A673 (cell line): ENCODE data around the gene HNRNPM. TPM values are rescaled to one million over a fixed set of nuclear protein-coding genes. Genes with fewer than 3 reads are reported as not detected.

Source experiments
- BruUV-seq: library from RNA; stranded (reverse); fragments of 400-500 nt; replicated peaks from 2 replicates; lab custom pipeline; 2021; lab: Mats Ljungman, UMichigan
- CTCF ChIA-PET: fragments of 300-600 bp; sonication (Branson Sonifier 250); formaldehyde crosslinking; loops from one replicate; lab custom pipeline; 2022; ENCODE audit warnings: antibody characterized with exemption; lab: Charles Lee
- POLR2A ChIA-PET: fragments of 300-600 bp; sonication (Branson Sonifier 250); formaldehyde crosslinking; loops from one replicate; lab custom pipeline; 2022; ENCODE audit warnings: antibody characterized with exemption; ENCODE audit not compliant: low non-redundant PET; lab: Charles Lee
- DNase-seq: peaks from one replicate; pipeline ENCODE4 v3.0.0-alpha.2; 2015; ENCODE audit warnings: low spot score
- H3K27ac ChIP-seq: fragments of 200-600 bp; sonication (generic); 2 replicates; pipeline ENCODE4 v1.5.1; 2016; ENCODE audit warnings: mixed run types, low read depth, mild to moderate bottlenecking, mixed read lengths, antibody characterized with exemption, low read length; ENCODE audit not compliant: poor library complexity, severe bottlenecking
- H3K27me3 ChIP-seq: fragments of 200-600 bp; sonication (generic); replicated peaks from 2 replicates; pipeline ENCODE4 v1.6.1; 2017; ENCODE audit warnings: mixed run types, low read depth, mild to moderate bottlenecking, mixed read lengths, antibody characterized with exemption, low read length; ENCODE audit not compliant: insufficient read depth, poor library complexity
- H3K36me3 ChIP-seq: fragments of 200-600 bp; sonication (generic); 2 replicates; pipeline ENCODE4 v1.6.1; 2016; ENCODE audit warnings: mixed run types, mild to moderate bottlenecking, mixed read lengths, antibody characterized with exemption, low read length; ENCODE audit not compliant: insufficient read depth, poor library complexity, severe bottlenecking
- H3K4me1 ChIP-seq: fragments of 200-600 bp; sonication (generic); 2 replicates; pipeline ENCODE4 v1.6.1; 2017; ENCODE audit warnings: mixed run types, mild to moderate bottlenecking, mixed read lengths, antibody characterized with exemption, low read length; ENCODE audit not compliant: insufficient read depth, poor library complexity, severe bottlenecking
- H3K4me3 ChIP-seq: fragments of 200-600 bp; sonication (generic); 2 replicates; pipeline ENCODE4 v1.5.1; 2016; ENCODE audit warnings: low read depth, mixed run types, mild to moderate bottlenecking, mixed read lengths, low read length; ENCODE audit not compliant: poor library complexity, severe bottlenecking
- H3K9me3 ChIP-seq: fragments of 200-600 bp; sonication (generic); 2 replicates; pipeline ENCODE4 v1.6.1; 2016; ENCODE audit warnings: mixed run types, low read depth, mild to moderate bottlenecking, mixed read lengths, antibody characterized with exemption, low read length; ENCODE audit not compliant: poor library complexity, severe bottlenecking
- EZH2 ChIP-seq: fragments of 200-600 bp; sonication (generic); IDR thresholded peaks from 2 replicates; pipeline ENCODE4 v1.6.1; 2017; ENCODE audit warnings: borderline replicate concordance, low read depth, mild to moderate bottlenecking, mixed read lengths, antibody characterized with exemption, low read length; ENCODE audit not compliant: poor library complexity, severe bottlenecking
- intact Hi-C: fragments of 100-400 bp; cut with micrococcal nuclease; formaldehyde crosslinking; loops from one replicate; pipeline ENCODE4 v1.10.0; 2022; ENCODE audit not compliant: unreplicated experiment
- total RNA-seq: library from RNA; stranded (reverse); gene quantifications from 2 replicates; pipeline ENCODE4 v1.2.3, GENCODE V29; 2021
- TF ChIP-seq, protein P1 (sequence below): fragments of 300-800, 200-600 bp; sonication (generic); conservative IDR thresholded peaks from 2 replicates; pipeline ENCODE4 v1.5.1; 2017; ENCODE audit warnings: low read depth, mild to moderate bottlenecking, antibody characterized with exemption, low read length, moderate library complexity, mixed read lengths

HNRNPM gene
- total RNA-seq, 1 experiment from 2014 or later = 436 TPM

DNA sequence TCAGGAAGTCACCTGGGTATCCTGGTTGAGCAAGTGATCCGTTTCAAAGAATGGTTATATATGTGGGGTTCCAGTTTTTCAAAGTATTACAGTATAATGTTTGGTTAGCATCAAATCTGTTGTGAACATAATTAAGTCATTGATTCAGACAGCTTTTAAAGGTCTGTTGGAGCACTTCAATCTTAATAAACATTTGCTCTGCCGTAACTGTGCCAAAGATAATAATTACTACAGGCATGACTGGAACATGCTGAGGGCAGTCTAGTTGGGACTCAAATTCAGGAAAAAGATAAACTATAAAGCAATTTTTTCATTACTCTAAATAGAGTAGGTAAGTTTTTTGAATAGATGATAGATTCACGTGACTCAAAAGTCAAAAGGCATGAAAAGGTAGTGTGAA, 23.3 kb downstream of the HNRNPM start:
- Histone ChIP-seq H3K4me1 (no peaks in the 10 kb centered on the region), H3K9me3 (no peaks in the 10 kb centered on the region), H3K27ac (no peak overlapping the region), H3K4me3 (no peak overlapping the region), H3K27me3 (no peaks in the 10 kb centered on the region), H3K36me3 (peaks cover 98% of the 10 kb centered on the region)
- no TSS peak for BruUV-seq
- intact Hi-C loops = no loop called here
- CTCF ChIA-PET = no interaction called here
- POLR2A ChIA-PET = no interaction called here
- DNase-seq = no peak
- TF ChIP-seq, protein P1, sequence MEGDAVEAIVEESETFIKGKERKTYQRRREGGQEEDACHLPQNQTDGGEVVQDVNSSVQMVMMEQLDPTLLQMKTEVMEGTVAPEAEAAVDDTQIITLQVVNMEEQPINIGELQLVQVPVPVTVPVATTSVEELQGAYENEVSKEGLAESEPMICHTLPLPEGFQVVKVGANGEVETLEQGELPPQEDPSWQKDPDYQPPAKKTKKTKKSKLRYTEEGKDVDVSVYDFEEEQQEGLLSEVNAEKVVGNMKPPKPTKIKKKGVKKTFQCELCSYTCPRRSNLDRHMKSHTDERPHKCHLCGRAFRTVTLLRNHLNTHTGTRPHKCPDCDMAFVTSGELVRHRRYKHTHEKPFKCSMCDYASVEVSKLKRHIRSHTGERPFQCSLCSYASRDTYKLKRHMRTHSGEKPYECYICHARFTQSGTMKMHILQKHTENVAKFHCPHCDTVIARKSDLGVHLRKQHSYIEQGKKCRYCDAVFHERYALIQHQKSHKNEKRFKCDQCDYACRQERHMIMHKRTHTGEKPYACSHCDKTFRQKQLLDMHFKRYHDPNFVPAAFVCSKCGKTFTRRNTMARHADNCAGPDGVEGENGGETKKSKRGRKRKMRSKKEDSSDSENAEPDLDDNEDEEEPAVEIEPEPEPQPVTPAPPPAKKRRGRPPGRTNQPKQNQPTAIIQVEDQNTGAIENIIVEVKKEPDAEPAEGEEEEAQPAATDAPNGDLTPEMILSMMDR = no peak
- TF ChIP-seq EZH2 = no peak

DNA sequence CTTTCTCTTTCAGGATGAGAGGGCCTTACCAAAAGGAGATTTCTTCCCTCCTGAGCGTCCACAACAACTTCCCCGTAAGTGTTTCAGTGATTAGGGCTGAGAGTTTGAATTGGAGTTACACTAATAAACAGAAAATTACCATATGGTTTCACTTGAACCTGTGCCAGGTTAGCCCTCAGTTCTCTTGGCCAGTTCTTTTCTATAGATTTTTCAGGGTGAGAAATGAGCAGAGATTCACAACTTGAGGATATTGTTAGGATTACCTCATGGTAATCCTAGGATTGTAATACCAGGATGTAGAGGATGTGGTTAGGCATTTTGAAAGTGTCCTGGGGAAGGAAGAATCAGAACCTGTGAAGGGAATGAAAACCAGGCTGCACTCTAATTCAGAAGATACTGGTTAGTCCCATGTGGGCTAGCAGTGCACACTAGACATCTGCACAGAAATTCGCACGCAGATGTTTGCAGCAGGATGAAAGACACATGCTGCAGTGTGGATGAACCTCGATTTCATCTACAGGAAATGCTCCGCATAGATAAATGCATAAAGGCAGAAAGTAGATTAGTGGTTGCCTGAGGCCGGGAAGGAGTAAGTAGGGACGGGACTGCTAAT, 24.1 kb downstream of the HNRNPM start:
- no peak for DNase-seq
- intact Hi-C loops = no loop called here

DNA sequence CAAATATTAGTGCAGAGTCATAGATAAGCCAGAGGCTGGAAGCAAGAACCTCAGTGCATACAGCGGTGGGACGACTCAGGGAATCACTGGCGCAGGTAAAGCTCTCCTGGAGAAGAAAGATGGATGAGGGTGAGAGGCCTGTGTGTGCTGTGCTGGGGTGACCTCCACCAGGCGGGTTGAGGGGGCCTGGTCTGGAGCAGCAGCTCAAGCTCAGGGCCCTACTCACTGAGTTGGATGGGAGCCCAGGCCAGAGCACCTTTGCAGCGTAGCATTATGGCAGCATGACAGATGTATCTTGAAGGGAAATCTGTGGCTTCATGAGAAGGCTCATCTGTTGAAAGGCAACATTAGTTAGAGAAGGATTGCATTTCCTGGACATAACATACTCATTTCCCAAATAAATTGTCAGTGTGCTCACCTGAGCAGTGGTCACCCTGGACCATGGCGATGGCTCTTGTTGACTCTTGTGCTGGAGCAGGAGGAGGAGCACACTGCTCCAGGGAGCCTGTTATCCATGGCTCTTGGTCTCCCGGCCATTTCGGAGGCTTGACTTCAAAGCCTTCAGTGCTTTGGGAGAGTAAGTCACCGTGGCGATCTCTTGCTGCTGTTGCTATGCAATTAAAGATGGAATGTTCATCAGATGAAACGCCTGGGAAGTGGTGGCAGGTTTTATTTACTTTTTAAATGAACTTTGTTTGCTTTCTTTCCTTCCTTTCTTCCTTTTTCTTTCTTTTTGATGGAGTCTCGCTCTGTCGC, 25.0 kb downstream of the HNRNPM start:
- TF ChIP-seq EZH2 = no peak
- TF ChIP-seq, protein P1 = no peak
- H3K4me1 ChIP-seq = no peaks in the 10 kb centered on the region
- H3K27ac ChIP-seq = no peak overlapping the region
- no peaks in the 10 kb centered on the region for H3K9me3 ChIP-seq
- H3K27me3 ChIP-seq = no peaks in the 10 kb centered on the region
- BruUV-seq = no TSS peak
- peaks cover 98% of the 10 kb centered on the region for H3K36me3 ChIP-seq
- ChIA-PET POLR2A (no interaction called here), CTCF (no interaction called here)
- DNase-seq = no peak
- intact Hi-C loops = no loop called here
- H3K4me3 ChIP-seq = no peak overlapping the region

More for the DNA sequence above, 24.1 kb downstream of the HNRNPM start:
- no peaks in the 10 kb centered on the region for H3K27me3 ChIP-seq
- CTCF ChIA-PET = no interaction called here
- no peaks in the 10 kb centered on the region for H3K9me3 ChIP-seq
- no peak overlapping the region for H3K4me3 ChIP-seq
- no peak overlapping the region for H3K27ac ChIP-seq
- BruUV-seq = no TSS peak
- H3K36me3 ChIP-seq = peaks cover 98% of the 10 kb centered on the region
- H3K4me1 ChIP-seq = no peaks in the 10 kb centered on the region
- POLR2A ChIA-PET = no interaction called here
- no peak for TF ChIP-seq EZH2
- TF ChIP-seq, protein P1 = no peak
